Neural cell (in vitro differentiated cells): ENCODE measurements around the gene LRP2. TPM values are rescaled to one million over a fixed set of nuclear protein-coding genes. Genes with fewer than 3 reads are reported as not detected.

Experiments
- H2AFZ ChIP-seq: fragments of 200-600, 300-800 bp; sonication (generic), shearing (Covaris generic); 2 replicates; pipeline ENCODE4 v1.6.0; 2014; ENCODE audit warnings: low read depth, mild to moderate bottlenecking, antibody characterized with exemption, low read length, moderate library complexity
- H3F3A ChIP-seq: fragments of 200-600 bp; shearing (Covaris generic); 2 replicates; pipeline ENCODE4 v1.6.1; 2016; ENCODE audit warnings: mild to moderate bottlenecking, moderate library complexity, mixed read lengths, antibody characterized with exemption, low read length; ENCODE audit not compliant: insufficient read depth, poor library complexity, severe bottlenecking
- H3K27ac ChIP-seq: fragments of 200-600, 300-800 bp; sonication (generic), shearing (Covaris generic); 2 replicates; pipeline ENCODE4 v1.5.1; 2014; ENCODE audit warnings: mild to moderate bottlenecking, low read length, moderate library complexity
- H3K27me3 ChIP-seq: fragments of 300-800, 200-600 bp; sonication (generic), shearing (Covaris generic); 2 replicates; pipeline ENCODE4 v1.6.0; 2014; ENCODE audit warnings: mild to moderate bottlenecking, low read depth, low read length, moderate library complexity; ENCODE audit not compliant: insufficient read depth
- H3K36me3 ChIP-seq: fragments of 300-800, 200-600 bp; sonication (generic), shearing (Covaris generic); 2 replicates; pipeline ENCODE4 v1.5.1; 2014; ENCODE audit warnings: mild to moderate bottlenecking, antibody characterized with exemption, low read length, moderate library complexity; ENCODE audit not compliant: insufficient read depth
- H3K4me2 ChIP-seq: fragments of 300-800, 200-600 bp; sonication (generic), shearing (Covaris generic); 2 replicates; pipeline ENCODE4 v1.6.0; 2014; ENCODE audit warnings: mild to moderate bottlenecking, low read length
- H3K4me3 ChIP-seq: fragments of 300-800, 200-600 bp; sonication (generic), shearing (Covaris generic); 2 replicates; pipeline ENCODE4 v1.5.1; 2014; ENCODE audit warnings: mild to moderate bottlenecking, low read length, moderate library complexity
- H3K79me2 ChIP-seq: fragments of 200-600 bp; shearing (Covaris generic); replicated peaks from 2 replicates; pipeline ENCODE4 v1.6.0; 2014; ENCODE audit warnings: mild to moderate bottlenecking, low read length, moderate library complexity; ENCODE audit not compliant: insufficient read depth
- H3K9ac ChIP-seq: fragments of 300-800, 200-600 bp; sonication (generic), shearing (Covaris generic); 2 replicates; pipeline ENCODE4 v1.6.1; 2016; ENCODE audit warnings: mild to moderate bottlenecking, low read length, mixed read lengths
- H3K9me2 ChIP-seq: fragments of 200-600 bp; shearing (Covaris generic); 2 replicates; pipeline ENCODE4 v1.6.1; 2016; ENCODE audit warnings: mild to moderate bottlenecking, low read length, mixed read lengths; ENCODE audit not compliant: insufficient read depth
- H3K9me3 ChIP-seq: fragments of 200-600, 300-800 bp; sonication (generic), shearing (Covaris generic); 2 replicates; pipeline ENCODE4 v1.6.1; 2016; ENCODE audit warnings: mild to moderate bottlenecking, mixed run types, low read length, moderate library complexity, mixed read lengths
- H4K20me1 ChIP-seq: fragments of 200-600 bp; shearing (Covaris generic); 2 replicates; pipeline ENCODE4 v1.6.1; 2016; ENCODE audit warnings: mild to moderate bottlenecking, mixed run types; ENCODE audit not compliant: insufficient read depth
- CTCF ChIP-seq: fragments of 450-650 bp; IDR thresholded peaks from 2 replicates; pipeline ENCODE4 v1.5.1; 2014; ENCODE audit warnings: antibody characterized with exemption, mild to moderate bottlenecking, moderate library complexity; ENCODE audit not compliant: poor library complexity, severe bottlenecking
- EP300 ChIP-seq: fragments of 450-650 bp; conservative IDR thresholded peaks from 2 replicates; pipeline ENCODE4 v1.6.1; 2014; ENCODE audit warnings: antibody characterized with exemption, mild to moderate bottlenecking, moderate library complexity; ENCODE audit not compliant: poor library complexity, severe bottlenecking
- EZH2 ChIP-seq: fragments of 200-600, 300-800 bp; shearing (Covaris generic), sonication (generic); IDR thresholded peaks from 2 replicates; pipeline ENCODE4 v1.6.1; 2014; ENCODE audit warnings: antibody characterized with exemption, low read length, borderline replicate concordance, mild to moderate bottlenecking; ENCODE audit not compliant: insufficient read depth, poor library complexity, severe bottlenecking
- MXI1 ChIP-seq: fragments of 450-650 bp; conservative IDR thresholded peaks from 2 replicates; pipeline ENCODE4 v1.6.1; 2014; ENCODE audit warnings: antibody characterized with exemption, mild to moderate bottlenecking; ENCODE audit not compliant: poor library complexity, severe bottlenecking
- POLR2AphosphoS5 ChIP-seq: IDR thresholded peaks from 2 replicates; pipeline ENCODE4 v1.6.1; 2012
- RAD21 ChIP-seq: fragments of 450-650 bp; conservative IDR thresholded peaks from 2 replicates; pipeline ENCODE4 v1.6.1; 2014; ENCODE audit warnings: antibody characterized with exemption, mild to moderate bottlenecking, moderate library complexity
- SMC3 ChIP-seq: fragments of 450-650 bp; conservative IDR thresholded peaks from 2 replicates; pipeline ENCODE4 v1.6.1; 2014; ENCODE audit warnings: antibody characterized with exemption, mild to moderate bottlenecking, moderate library complexity; ENCODE audit not compliant: poor library complexity
- TAF1 ChIP-seq: IDR thresholded peaks from 2 replicates; pipeline ENCODE4 v1.6.1; 2012; ENCODE audit warnings: low read depth
- polyA plus RNA-seq: library from polyadenylated mRNA; depleted of rRNA; stranded (reverse); fragments of >200 nt; gene quantifications from 2 replicates; pipeline ENCODE4 v1.2.3, GENCODE V29; 2014
- TF ChIP-seq, protein P1 (sequence below): IDR thresholded peaks from 2 replicates; pipeline ENCODE4 v1.6.1; 2012; ENCODE audit warnings: borderline replicate concordance

LRP2 gene
- polyA plus RNA-seq, 1 donor from 2014 or later = 1.8 TPM

- Histone ChIP-seq H3F3A (no peaks in the 10 kb centered on the region), H3K79me2 (no peaks in the 10 kb centered on the region), H3K4me3 (no peak overlapping the region), H3K27me3 (no peaks in the 10 kb centered on the region), H2AFZ (no peak overlapping the region), H3K4me2 (no peak overlapping the region), H3K27ac (no peak overlapping the region), H4K20me1 (no peaks in the 10 kb centered on the region), H3K9me2 (no peaks in the 10 kb centered on the region), H3K9me3 (no peaks in the 10 kb centered on the region), H3K9ac (no peak overlapping the region), H3K36me3 (no peaks in the 10 kb centered on the region)
- TF ChIP-seq RAD21 = no peak
- TF ChIP-seq, protein P1, sequence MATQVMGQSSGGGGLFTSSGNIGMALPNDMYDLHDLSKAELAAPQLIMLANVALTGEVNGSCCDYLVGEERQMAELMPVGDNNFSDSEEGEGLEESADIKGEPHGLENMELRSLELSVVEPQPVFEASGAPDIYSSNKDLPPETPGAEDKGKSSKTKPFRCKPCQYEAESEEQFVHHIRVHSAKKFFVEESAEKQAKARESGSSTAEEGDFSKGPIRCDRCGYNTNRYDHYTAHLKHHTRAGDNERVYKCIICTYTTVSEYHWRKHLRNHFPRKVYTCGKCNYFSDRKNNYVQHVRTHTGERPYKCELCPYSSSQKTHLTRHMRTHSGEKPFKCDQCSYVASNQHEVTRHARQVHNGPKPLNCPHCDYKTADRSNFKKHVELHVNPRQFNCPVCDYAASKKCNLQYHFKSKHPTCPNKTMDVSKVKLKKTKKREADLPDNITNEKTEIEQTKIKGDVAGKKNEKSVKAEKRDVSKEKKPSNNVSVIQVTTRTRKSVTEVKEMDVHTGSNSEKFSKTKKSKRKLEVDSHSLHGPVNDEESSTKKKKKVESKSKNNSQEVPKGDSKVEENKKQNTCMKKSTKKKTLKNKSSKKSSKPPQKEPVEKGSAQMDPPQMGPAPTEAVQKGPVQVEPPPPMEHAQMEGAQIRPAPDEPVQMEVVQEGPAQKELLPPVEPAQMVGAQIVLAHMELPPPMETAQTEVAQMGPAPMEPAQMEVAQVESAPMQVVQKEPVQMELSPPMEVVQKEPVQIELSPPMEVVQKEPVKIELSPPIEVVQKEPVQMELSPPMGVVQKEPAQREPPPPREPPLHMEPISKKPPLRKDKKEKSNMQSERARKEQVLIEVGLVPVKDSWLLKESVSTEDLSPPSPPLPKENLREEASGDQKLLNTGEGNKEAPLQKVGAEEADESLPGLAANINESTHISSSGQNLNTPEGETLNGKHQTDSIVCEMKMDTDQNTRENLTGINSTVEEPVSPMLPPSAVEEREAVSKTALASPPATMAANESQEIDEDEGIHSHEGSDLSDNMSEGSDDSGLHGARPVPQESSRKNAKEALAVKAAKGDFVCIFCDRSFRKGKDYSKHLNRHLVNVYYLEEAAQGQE = no peak
- TF ChIP-seq EP300 = no peak
Observed at GRCh38 chr2:169302364-169302763, 60.0 kb downstream of the LRP2 start.

DNA sequence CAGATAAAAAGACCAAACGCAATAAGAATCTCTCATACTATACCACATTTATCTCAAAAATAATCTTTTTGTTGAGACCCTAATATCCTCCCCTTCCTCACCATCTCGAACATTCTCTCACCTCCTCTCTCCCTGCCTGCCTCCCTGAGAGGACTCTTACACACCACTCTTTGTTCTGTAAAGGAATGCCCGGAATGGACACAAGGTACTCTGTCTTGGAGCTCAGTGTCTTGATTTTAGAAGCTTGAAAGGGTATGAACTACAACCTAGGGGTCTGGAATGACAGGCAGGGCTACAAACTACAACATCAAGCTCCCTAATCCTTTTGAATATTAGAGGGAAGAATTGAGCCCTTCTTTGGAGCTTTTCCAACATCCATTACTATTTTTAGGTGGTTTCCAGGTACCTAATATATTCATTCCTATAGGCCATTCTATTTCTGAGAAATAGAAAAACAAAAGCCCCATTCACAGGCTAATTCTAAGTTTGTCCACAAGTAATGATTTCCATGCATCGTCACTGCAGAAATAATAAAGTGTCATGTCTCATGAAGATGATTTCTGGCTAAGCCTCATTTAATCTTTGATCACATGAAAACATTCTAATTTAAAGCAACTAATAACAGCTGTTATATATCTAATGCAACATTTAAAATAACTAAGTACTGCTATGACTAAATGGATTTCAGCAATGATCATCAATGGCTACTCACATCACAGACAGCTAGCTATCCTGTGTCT, 60.6 kb downstream of the LRP2 start:
- Histone ChIP-seq H3K4me3 (no peak overlapping the region), H3K36me3 (no peaks in the 10 kb centered on the region), H3K9ac (no peak overlapping the region), H2AFZ (no peak overlapping the region), H3K9me2 (no peaks in the 10 kb centered on the region), H3K4me2 (no peak overlapping the region), H4K20me1 (no peaks in the 10 kb centered on the region), H3F3A (no peaks in the 10 kb centered on the region), H3K79me2 (no peaks in the 10 kb centered on the region), H3K9me3 (no peaks in the 10 kb centered on the region), H3K27ac (no peak overlapping the region), H3K27me3 (no peaks in the 10 kb centered on the region)
- TF ChIP-seq SMC3 (no peak), EZH2 (no peak), CTCF (no peak), TAF1 (no peak), EP300 (no peak), RAD21 (no peak), POLR2AphosphoS5 (no peak), MXI1 (no peak)
- TF ChIP-seq, protein P1 = no peak
